KMS-11 (cell line): ENCODE results near the gene EEF1AKMT1.

ENCODE experiments used
- H2AFZ ChIP-seq: fragments of 200-600 bp; sonication (generic); 2 replicates; pipeline ENCODE4 v1.6.1; 2016; ENCODE audit warnings: antibody characterized with exemption, mixed run types, low read depth
- H3K27ac ChIP-seq: fragments of 200-600 bp; sonication (generic); 2 replicates; pipeline ENCODE4 v1.6.1; 2016; ENCODE audit warnings: mild to moderate bottlenecking, mixed run types
- H3K27me3 ChIP-seq: fragments of 200-600 bp; sonication (generic); 2 replicates; pipeline ENCODE4 v1.6.1; 2017; ENCODE audit warnings: mild to moderate bottlenecking, low read depth, mixed run types, moderate library complexity; ENCODE audit not compliant: insufficient read depth
- H3K36me3 ChIP-seq: fragments of 200-600 bp; sonication (generic); 2 replicates; pipeline ENCODE4 v1.6.1; 2017; ENCODE audit warnings: mild to moderate bottlenecking, mixed run types; ENCODE audit not compliant: insufficient read depth
- H3K4me1 ChIP-seq: fragments of 200-600 bp; sonication (generic); 2 replicates; pipeline ENCODE4 v1.6.1; 2016; ENCODE audit warnings: mild to moderate bottlenecking, low read depth, mixed run types; ENCODE audit not compliant: poor library complexity, severe bottlenecking
- H3K4me2 ChIP-seq: fragments of 200-600 bp; sonication (generic); 2 replicates; pipeline ENCODE4 v1.7.0; 2016; ENCODE audit warnings: mild to moderate bottlenecking, mixed run types
- H3K4me3 ChIP-seq: fragments of 200-600 bp; sonication (generic); IDR thresholded peaks from 2 replicates; pipeline ENCODE4 v1.6.1; 2017; ENCODE audit warnings: low read depth, low read length, mixed read lengths; ENCODE audit not compliant: insufficient read depth
- H3K79me2 ChIP-seq: fragments of 200-600 bp; sonication (generic); 2 replicates; pipeline ENCODE4 v1.6.1; 2016; ENCODE audit warnings: low read depth, mixed run types; ENCODE audit not compliant: insufficient read depth
- H3K9ac ChIP-seq: fragments of 200-600 bp; sonication (generic); 2 replicates; pipeline ENCODE4 v1.6.1; 2016; ENCODE audit warnings: mild to moderate bottlenecking, mixed run types
- H4K20me1 ChIP-seq: fragments of 200-600 bp; sonication (generic); 2 replicates; pipeline ENCODE4 v1.6.1; 2016; ENCODE audit warnings: mild to moderate bottlenecking, mixed run types; ENCODE audit not compliant: insufficient read depth
- CTCF ChIP-seq: fragments of 200-600 bp; sonication (generic); conservative IDR thresholded peaks from 2 replicates; pipeline ENCODE4 v1.6.1; 2017; ENCODE audit warnings: low read depth, mild to moderate bottlenecking, antibody characterized with exemption, low read length, moderate library complexity, mixed read lengths

The EEF1AKMT1 gene

GRCh38 chr13:20738616-20739015 lies 35.1 kb downstream of the EEF1AKMT1 start:
- Histone ChIP-seq H3K4me2 (no peak overlapping the region), H3K36me3 (no peaks in the 10 kb centered on the region), H3K79me2 (no peaks in the 10 kb centered on the region), H3K27me3 (no peaks in the 10 kb centered on the region), H3K27ac (no peak overlapping the region), H3K4me3 (no peak overlapping the region), H3K4me1 (no peaks in the 10 kb centered on the region), H4K20me1 (no peaks in the 10 kb centered on the region), H3K9ac (no peak overlapping the region), H2AFZ (no peak overlapping the region)
- no peak for TF ChIP-seq CTCF

- no peaks in the 10 kb centered on the region for H3K79me2 ChIP-seq
- no peak overlapping the region for H3K4me3 ChIP-seq
- H3K27ac ChIP-seq: no peak overlapping the region
- H3K4me2 ChIP-seq: no peak overlapping the region
- no peaks in the 10 kb centered on the region for H3K27me3 ChIP-seq
- H3K36me3 ChIP-seq: no peaks in the 10 kb centered on the region
- no peak overlapping the region for H3K9ac ChIP-seq
- no peak overlapping the region for H2AFZ ChIP-seq
- no peaks in the 10 kb centered on the region for H4K20me1 ChIP-seq
- TF ChIP-seq CTCF: no peak
- no peaks in the 10 kb centered on the region for H3K4me1 ChIP-seq
These were observed 43.9 kb downstream of the EEF1AKMT1 start for GRCh38 chr13:20729633-20730585.

GRCh38 chr13:20728579-20729311 lies 45.0 kb downstream of the EEF1AKMT1 start:
- H3K27me3 ChIP-seq: no peaks in the 10 kb centered on the region
- H3K9ac ChIP-seq: no peak overlapping the region
- H3K4me2 ChIP-seq: no peak overlapping the region
- TF ChIP-seq CTCF: no peak
- H3K79me2 ChIP-seq: no peaks in the 10 kb centered on the region
- no peak overlapping the region for H2AFZ ChIP-seq
- no peaks in the 10 kb centered on the region for H3K36me3 ChIP-seq
- no peaks in the 10 kb centered on the region for H4K20me1 ChIP-seq
- H3K4me3 ChIP-seq: no peak overlapping the region
- H3K4me1 ChIP-seq: no peaks in the 10 kb centered on the region
- H3K27ac ChIP-seq: no peak overlapping the region

- H3K79me2 ChIP-seq: no peaks in the 10 kb centered on the region
- no peak overlapping the region for H3K9ac ChIP-seq
- TF ChIP-seq CTCF: no peak
- no peaks in the 10 kb centered on the region for H3K27me3 ChIP-seq
- no peak overlapping the region for H3K27ac ChIP-seq
- no peak overlapping the region for H2AFZ ChIP-seq
- H3K4me3 ChIP-seq: no peak overlapping the region
- no peak overlapping the region for H3K4me2 ChIP-seq
- no peaks in the 10 kb centered on the region for H3K4me1 ChIP-seq
- H3K36me3 ChIP-seq: no peaks in the 10 kb centered on the region
- H4K20me1 ChIP-seq: no peaks in the 10 kb centered on the region
These were observed 45.9 kb downstream of the EEF1AKMT1 start for GRCh38 chr13:20727856-20728255.
